Retina (tissue), 1 donor: Measurements from ENCODE around the gene ARHGAP26.
A peak's percentile ranks its signal among the peaks of the same experiment; 100 is the strongest.
"Not testable (repeated sequence)": the region's sequence is repeated elsewhere in the genome, so short reads cannot be mapped to it uniquely, and the experiment has no call there.

ENCODE experiments used
- DNase-seq: peaks from one replicate; pipeline ENCODE4 v3.0.0-alpha.2; 2016

The ARHGAP26 gene

DNA sequence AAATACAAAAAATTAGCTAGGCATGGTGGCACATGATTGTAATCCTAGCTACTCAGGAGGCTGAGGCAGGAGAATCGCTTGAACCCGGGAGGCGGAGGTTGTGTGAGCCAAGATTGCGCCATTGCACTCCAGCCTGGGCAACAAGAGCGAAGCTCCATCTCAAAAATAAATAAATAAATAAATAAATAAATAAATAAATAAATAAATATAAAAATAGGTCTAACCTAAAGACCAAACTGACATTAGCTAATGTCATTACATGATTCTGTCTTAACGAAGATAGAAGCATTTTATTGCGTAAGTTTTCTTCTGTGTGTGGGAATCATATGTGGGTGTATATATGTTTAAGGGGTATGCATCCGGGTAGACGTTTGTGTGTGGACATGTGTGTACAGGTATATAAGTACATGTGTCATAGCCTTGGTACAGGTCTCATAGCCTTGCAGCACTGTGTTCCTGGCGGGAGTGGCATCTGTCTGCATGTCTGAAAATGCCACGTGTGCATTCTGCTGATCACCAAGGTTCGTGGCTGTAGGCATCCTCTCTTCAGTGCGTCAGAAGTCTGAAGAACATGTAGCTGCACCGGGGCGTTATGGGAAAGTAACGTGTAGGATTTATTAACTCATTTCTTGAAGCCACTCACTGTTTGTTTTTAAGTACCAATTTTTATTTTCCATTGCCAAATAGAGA, 335.2 kb downstream of the ARHGAP26 start:
- no peak for DNase-seq

- no peak for DNase-seq
Observed at GRCh38 chr5:143106174-143106573, 336.0 kb downstream of the ARHGAP26 start.

- DNase-seq, result no peak
Observed at GRCh38 chr5:143108498-143109128, 338.4 kb downstream of the ARHGAP26 start.

DNA sequence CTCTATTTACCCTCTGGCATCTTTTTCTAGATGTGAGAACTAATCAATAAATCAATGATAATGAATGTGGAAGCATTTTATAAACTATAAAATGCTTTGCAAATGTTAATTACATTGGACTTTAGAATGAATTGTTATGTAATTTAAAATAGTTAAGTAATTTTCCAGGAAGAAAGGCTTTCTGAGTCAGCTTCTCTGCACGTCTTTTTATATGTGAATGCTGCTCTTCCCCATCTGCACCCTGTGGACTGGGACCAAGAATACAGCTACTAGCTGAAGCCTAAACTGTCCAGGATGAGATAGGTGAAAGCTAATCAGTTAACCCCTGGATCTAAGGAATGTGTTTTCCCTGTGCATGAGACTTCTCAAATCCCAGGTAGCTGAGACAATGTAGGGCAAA, 340.4 kb downstream of the ARHGAP26 start:
- no peak for DNase-seq

GRCh38 chr5:143111799-143112198, 341.6 kb downstream of the ARHGAP26 start:
- no peak for DNase-seq

DNA sequence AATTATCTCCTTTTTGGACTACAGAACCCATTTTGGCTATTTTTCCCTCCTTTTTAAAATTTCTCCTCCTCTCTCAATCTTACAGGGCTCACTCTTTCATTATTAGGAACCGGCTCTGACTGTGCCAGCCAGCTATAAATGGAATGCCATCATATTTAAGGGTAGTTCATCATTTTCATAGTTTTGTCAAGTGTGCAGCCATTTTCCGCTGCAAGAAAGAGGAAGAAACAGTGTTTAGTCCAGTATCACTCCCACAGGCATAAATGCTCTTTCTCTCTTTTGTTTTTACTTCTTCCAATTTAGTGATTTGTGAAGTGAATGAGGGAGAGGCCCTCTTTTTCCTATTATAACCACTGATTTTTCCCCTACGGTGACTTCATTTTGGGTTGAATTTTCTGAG, 343.3 kb downstream of the ARHGAP26 start:
- DNase-seq, result no peak

GRCh38 chr5:143114481-143114880, 344.3 kb downstream of the ARHGAP26 start:
- DNase-seq, result no peak

GRCh38 chr5:143115381-143115780, 345.2 kb downstream of the ARHGAP26 start:
- DNase-seq, result no peak

- no peak for DNase-seq
Observed at GRCh38 chr5:143116814-143117213, 346.6 kb downstream of the ARHGAP26 start.

GRCh38 chr5:143117821-143118220, 347.6 kb downstream of the ARHGAP26 start:
- no peak for DNase-seq

DNA sequence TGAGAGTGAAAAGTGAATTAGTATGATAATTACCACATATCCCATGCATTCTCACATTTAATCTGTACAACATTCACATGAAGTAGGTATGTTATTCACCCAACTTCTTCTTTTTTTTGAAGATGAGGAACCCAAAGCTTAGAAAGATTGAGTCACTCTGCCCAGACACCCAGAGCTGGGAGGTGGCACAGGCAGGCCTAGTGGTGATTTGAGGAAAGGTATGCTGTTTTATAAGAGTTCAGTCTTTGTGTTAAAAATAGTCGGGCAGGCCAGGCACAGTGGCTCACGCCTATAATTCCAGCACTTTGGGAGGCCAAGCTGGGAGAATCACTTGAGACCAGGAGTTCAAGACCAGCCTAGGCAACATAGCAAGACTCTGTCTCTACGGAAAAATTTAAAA, 348.0 kb downstream of the ARHGAP26 start:
- no peak for DNase-seq

GRCh38 chr5:143118818-143119217, 348.6 kb downstream of the ARHGAP26 start:
- DNase-seq, result not testable (repeated sequence)

- DNase-seq, result no peak
Observed at GRCh38 chr5:143119291-143119769, 349.2 kb downstream of the ARHGAP26 start.

GRCh38 chr5:143119881-143120341, 349.7 kb downstream of the ARHGAP26 start:
- DNase-seq, result no peak

DNA sequence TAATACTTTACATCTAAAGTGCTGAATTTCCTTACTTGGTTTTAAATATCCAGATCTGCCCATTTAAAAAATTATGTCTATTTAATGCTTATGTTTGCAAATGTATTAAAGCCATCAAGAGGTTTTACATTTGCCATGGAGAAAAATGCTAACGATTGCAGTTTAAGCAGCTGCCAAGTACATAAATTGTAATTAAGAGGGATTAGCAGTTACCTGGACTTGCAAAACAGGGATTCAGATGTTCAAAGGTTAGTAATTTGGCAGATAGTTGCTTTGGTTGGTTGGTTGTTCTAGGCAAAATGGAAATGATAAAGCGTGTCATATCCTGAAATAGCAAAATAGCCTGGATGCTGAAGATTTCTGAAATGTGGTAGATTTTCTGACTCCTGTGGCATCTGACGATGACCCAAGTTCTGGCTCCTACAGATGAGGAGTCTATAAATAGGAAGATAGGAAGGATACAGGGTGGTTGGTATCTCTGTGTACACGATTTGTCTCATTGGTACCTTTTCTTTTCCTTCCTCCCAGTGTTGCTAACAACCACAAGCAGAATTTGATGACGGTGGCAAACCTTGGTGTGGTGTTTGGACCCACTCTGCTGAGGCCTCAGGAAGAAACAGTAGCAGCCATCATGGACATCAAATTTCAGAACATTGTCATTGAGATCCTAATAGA, 350.4 kb downstream of the ARHGAP26 start:
- DNase-seq, result no peak

GRCh38 chr5:143121135-143121475, 350.9 kb downstream of the ARHGAP26 start:
- no peak for DNase-seq

DNA sequence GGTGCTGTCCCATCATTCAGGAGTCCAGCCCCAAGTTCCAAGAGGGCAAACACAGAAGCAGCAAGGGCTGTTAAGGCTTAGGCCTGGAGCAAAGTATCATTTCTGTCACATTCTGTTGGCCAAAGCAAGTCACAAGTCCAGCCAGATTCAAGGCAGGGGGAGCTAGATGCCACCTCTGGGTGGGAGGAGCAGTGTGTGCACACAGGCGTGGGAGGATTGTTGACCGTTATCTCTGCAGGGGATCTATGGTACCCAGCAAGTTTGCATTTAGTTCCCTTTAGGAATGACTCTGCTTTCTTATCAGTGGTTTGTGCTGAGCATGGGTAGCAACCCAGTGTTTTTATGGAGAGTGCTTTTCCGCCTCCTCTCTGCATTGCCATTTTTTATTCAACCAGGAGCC, 354.4 kb downstream of the ARHGAP26 start:
- no peak for DNase-seq

DNA sequence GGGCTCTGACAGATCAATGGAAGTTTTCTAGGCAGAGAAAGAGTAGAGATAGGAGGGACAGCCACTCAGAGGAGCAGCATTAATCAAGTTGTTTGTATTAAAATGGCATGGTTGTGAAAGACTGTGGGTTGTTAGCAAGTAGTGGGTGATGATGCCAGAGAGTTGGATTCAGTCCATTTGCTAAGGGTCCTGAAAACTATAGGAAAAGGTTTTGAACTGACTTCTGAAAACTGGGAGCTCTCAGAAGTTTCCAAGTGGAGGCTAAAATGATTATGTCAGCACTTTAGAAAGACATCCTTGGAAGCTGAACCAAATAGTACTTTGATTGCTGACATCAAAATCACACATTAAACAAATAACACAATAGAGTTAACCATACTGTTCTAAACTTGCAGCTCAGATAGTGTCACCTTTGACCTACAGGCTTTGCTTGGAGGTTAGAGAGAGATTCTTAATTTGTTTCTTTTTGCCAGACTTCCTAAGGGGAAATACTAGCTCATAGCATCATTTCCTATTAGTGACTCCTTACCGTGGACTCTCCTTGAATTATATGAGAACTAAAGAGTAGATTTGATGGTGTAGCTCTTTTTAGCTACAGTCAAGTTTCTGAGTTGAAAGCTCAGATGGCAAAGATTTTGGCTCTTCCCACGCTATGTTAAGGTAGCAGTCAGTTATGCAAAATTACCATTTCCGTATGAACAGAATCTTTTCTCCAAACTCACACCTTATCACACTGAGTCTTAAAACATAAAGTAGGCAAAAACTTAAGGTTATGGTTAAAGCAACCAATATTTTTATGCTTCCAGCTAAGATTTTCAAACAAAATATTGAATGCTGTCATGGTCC, 356.2 kb downstream of the ARHGAP26 start:
- DNase-seq, result no peak

- DNase-seq, result peak; percentile 17
Observed at GRCh38 chr5:143128412-143129071, 358.4 kb downstream of the ARHGAP26 start.

DNA sequence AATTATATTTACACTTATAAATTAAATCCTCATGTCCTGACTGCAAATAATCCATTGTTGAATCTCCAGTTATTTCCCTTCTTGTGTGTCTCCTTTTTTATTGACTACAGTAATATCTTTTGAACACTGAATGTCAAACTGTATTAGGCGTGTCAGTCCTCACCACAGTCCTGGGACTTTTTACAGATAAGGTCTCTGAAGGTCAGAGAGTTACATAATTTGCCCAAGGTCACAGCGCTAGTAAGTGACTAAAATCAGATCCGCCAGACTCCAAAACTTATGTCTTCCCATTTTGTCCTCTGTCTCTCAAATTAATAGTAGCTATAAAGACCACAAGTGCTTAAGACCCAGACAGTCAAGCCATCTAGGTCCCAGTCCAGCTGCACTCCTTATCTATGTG, 359.0 kb downstream of the ARHGAP26 start:
- DNase-seq, result no peak

- no peak for DNase-seq
Observed at GRCh38 chr5:143129910-143130612, 359.9 kb downstream of the ARHGAP26 start.
